Fibroblast of skin of left quadriceps (primary cell): Measurements from ENCODE around the gene KIF12.
"Not testable (repeated sequence)": the region's sequence is repeated elsewhere in the genome, so short reads cannot be mapped to it uniquely, and the experiment has no call there.

Experiments used
- DNase-seq, 2 experiments: peaks; one replicate each; pipeline ENCODE4 v3.0.0-alpha.2; 2013; ENCODE audit warnings: low read depth in 2 of 2

Gene KIF12

GRCh38 chr9:114047717-114048116, 51.4 kb downstream of the KIF12 start:
- no peak for DNase-seq

- DNase-seq: peak; percentile 56 to 60
These were observed 52.2 kb downstream of the KIF12 start for GRCh38 chr9:114046875-114047274.

DNA sequence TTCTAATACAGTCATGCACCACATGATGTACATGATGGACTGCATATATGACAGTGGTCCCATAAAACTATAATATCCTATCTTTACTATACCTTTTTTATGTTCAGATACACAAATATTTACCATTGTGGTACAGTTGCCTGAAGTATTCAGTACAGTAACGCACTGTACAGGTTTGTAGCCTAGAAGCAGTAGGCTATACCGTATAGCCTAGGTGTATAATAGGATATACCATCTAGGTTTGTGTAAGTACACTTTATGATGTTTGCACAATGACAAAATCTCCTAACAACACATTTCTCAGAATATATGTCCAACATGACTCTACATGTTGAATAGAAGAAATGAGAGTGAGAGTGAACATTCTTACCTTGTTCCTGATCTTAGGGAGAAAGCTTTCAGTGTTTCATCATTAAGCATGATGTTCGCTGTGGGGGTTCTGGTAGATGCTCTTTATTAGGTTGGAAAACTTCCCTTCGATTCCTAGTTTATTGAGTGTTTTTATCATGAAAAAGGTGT, 52.8 kb downstream of the KIF12 start:
- DNase-seq: no peak

DNA sequence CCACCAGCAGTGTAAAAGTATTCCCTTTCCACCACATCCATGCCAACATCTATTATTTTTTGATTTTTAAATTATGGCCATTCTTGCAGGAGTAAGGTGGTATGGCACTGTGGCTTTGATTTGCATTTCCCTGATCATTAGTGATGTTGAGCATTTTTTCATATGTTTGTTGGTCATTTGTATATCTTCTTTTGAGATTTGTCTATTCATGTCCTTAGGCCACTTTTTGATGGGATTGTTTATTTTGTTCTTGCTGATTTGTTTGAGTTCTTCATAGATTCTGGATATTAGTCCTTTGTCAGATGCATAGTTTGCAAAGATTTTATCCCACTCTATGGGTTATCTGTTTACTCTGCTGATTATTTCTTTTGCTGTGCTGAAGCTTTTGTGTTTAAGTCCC, 55.4 kb downstream of the KIF12 start:
- DNase-seq: not testable (repeated sequence)
